AG04450 (cell line): Measurements from ENCODE around the gene ARHGAP24. TPM values are rescaled to one million over a fixed set of nuclear protein-coding genes. Genes with fewer than 3 reads are reported as not detected.

ENCODE experiments used
- CTCF ChIA-PET: fragments of 300-600, 350-600 bp; formaldehyde crosslinking; extraction: SDS; loops from one replicate; lab custom pipeline; 2022; ENCODE audit warnings: antibody characterized with exemption, inconsistent platforms; lab: Charles Lee
- POLR2A ChIA-PET: fragments of 350-600 bp; formaldehyde crosslinking; extraction: SDS; loops from one replicate; lab custom pipeline; 2021; ENCODE audit warnings: antibody characterized with exemption, inconsistent platforms; lab: Yijun Ruan, JAX
- DNase-seq: peaks from one replicate; pipeline ENCODE4 v3.0.0-alpha.2; 2011; ENCODE audit warnings: low read depth, low spot score
- H3K27ac ChIP-seq: one replicate; pipeline ENCODE4 v1.5.1; 2012; ENCODE audit warnings: low read depth, low read length, control low read depth
- H3K27me3 ChIP-seq: one replicate; pipeline ENCODE4 v1.6.0; 2012; ENCODE audit warnings: low read length; ENCODE audit not compliant: control insufficient read depth, insufficient read depth
- H3K4me3 ChIP-seq: 2 replicates; pipeline ENCODE4 v1.5.1; 2011; ENCODE audit warnings: mild to moderate bottlenecking, low read depth, low read length, control low read depth
- H3K9me3 ChIP-seq: 2 replicates; pipeline ENCODE4 v1.5.1; 2012; ENCODE audit warnings: low read length; ENCODE audit not compliant: control insufficient read depth, insufficient read depth
- polyA plus RNA-seq: library from polyadenylated mRNA; depleted of rRNA; stranded (reverse); fragments of >200 nt; gene quantifications from 2 replicates; pipeline ENCODE4 v1.2.3, GENCODE V29; 2011
- TF ChIP-seq, protein P1 (sequence below): IDR thresholded peaks from 2 replicates; pipeline ENCODE4 v1.5.1; 2011; ENCODE audit warnings: low read depth, low read length, control low read depth, inconsistent platforms

ARHGAP24 gene
- polyA plus RNA-seq, 1 experiment: 16.8 TPM

DNA sequence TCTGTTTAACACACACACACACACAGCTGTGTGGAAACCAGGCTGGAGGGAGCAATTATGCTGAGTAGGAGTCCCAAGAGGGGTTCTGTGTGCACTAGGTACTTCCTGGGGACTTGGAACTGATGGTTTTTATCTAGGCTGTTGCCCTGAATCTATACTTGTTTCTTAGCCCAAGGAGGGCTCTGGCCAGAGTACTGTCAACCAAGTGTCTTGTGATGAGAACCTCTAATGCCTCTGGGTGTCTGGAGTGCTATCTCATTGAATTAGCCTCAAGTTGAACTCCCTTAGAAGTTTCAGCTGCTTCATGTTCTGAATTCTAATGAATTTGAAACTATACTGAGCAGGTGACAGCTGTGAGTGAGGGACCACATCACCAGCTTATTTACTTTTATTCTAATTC, 16.6 kb downstream of the ARHGAP24 start:
- H3K27ac ChIP-seq: no peak overlapping the region
- no peak for DNase-seq
- H3K4me3 ChIP-seq: no peak overlapping the region
- CTCF ChIA-PET: no interaction called here
- H3K27me3 ChIP-seq: no peaks in the 10 kb centered on the region
- no peaks in the 10 kb centered on the region for H3K9me3 ChIP-seq
- TF ChIP-seq, protein P1, sequence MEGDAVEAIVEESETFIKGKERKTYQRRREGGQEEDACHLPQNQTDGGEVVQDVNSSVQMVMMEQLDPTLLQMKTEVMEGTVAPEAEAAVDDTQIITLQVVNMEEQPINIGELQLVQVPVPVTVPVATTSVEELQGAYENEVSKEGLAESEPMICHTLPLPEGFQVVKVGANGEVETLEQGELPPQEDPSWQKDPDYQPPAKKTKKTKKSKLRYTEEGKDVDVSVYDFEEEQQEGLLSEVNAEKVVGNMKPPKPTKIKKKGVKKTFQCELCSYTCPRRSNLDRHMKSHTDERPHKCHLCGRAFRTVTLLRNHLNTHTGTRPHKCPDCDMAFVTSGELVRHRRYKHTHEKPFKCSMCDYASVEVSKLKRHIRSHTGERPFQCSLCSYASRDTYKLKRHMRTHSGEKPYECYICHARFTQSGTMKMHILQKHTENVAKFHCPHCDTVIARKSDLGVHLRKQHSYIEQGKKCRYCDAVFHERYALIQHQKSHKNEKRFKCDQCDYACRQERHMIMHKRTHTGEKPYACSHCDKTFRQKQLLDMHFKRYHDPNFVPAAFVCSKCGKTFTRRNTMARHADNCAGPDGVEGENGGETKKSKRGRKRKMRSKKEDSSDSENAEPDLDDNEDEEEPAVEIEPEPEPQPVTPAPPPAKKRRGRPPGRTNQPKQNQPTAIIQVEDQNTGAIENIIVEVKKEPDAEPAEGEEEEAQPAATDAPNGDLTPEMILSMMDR: no peak
- POLR2A ChIA-PET: no interaction called here

DNA sequence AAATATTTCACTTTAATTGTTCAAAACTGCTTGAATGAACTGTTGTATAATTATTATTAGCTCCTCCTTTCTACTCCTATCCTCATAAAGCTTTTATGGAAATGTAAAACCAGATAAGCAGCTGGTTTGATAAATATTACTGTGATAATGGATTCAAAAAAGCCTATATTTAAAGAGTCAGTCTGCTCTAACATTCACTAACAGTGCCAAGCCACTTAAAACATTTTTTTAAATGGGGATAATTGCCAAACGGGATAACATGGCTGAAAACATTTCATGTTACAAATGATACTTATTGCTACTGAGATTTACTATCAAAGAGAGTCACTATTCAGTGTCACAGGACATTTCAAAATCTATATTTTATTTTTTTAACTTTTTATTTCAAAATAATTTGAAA, 17.4 kb downstream of the ARHGAP24 start:
- Histone ChIP-seq H3K4me3 (no peak overlapping the region), H3K27ac (no peak overlapping the region), H3K9me3 (no peaks in the 10 kb centered on the region), H3K27me3 (no peaks in the 10 kb centered on the region)
- TF ChIP-seq, protein P1: no peak
- POLR2A ChIA-PET: no interaction called here
- CTCF ChIA-PET: interaction anchor here (0.5 kb wide), 1 partner anchor 163 kb away, joined by 3 read pairs; no protein-coding TSS in a partner anchor
- DNase-seq: no peak

DNA sequence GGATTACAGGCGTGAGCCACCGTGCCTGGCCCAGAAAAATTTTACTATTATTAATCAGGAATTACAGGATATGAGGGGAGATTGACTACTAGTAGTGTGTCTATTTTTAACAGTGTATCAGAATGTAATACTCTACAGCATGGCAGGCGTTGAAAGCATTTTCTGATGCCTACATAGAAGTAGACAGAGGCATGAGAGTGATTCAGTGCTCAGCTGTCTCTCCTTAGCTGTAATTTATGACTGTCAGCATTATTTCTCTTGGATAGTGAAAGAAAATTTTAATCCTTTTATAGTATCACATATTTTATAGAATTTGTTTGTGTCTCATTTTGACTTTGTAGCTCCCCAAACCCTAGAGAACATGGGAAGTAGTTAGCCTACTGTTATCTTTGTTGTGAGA, 20.7 kb downstream of the ARHGAP24 start:
- Histone ChIP-seq H3K9me3 (no peaks in the 10 kb centered on the region), H3K4me3 (no peak overlapping the region), H3K27ac (no peak overlapping the region), H3K27me3 (no peaks in the 10 kb centered on the region)
- ChIA-PET POLR2A (no interaction called here), CTCF (no interaction called here)
- TF ChIP-seq, protein P1: no peak
- DNase-seq: no peak

DNA sequence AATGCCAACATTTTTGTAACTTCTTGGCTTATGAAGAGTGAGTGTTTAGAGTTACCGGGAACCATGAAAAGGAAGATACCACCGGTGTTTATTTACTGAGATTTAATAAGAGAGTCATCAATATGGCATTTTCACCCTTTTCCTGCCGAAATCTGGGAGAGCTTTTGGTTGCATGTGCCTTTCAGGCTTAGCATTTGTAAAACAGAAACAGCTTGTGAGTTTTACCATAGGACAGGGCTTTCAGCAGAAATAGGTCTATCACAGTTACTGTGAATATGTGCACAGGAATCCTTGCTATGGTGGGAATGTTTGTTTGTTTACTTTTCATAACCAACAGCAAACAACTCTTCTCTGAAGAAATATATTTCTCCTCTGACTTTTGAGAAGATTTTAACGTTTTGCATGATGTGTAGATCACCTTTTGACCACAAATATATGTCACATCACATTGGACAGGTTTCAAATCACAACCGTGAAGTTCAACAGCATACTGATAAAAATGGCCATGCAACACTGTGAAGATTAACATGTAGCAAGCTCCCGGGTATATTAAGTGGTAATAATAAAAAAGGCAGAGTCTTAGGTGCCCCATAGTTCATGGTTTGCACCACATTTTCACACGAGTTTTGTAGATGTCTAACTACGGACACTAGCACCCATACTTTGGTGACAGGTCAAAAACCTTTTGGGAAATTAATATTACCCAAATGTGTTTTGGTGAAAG, 21.3 kb downstream of the ARHGAP24 start:
- H3K27me3 ChIP-seq: no peaks in the 10 kb centered on the region
- DNase-seq: no peak
- POLR2A ChIA-PET: no interaction called here
- H3K4me3 ChIP-seq: no peak overlapping the region
- H3K9me3 ChIP-seq: no peaks in the 10 kb centered on the region
- H3K27ac ChIP-seq: no peak overlapping the region
- TF ChIP-seq, protein P1: no peak
- CTCF ChIA-PET: no interaction called here

DNA sequence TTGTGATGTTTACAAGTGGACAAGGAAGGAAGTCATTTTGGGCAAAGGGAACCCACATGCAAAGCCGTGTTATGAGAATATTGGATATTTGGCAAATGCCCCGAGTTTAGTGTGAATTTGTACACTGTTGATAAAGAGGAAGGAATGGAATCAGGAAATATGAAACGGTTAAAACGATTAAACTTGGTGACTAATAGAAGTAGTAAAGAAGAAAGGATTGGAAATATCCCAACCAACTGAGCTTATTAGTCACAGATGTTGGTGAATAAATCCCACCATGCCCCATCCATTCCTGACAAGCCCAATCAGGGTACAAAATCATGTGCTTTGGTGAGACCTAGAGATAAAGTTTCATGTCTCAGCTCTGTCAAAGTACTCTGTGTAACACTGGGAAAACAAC, 22.0 kb downstream of the ARHGAP24 start:
- ChIA-PET CTCF (no interaction called here), POLR2A (no interaction called here)
- Histone ChIP-seq H3K9me3 (no peaks in the 10 kb centered on the region), H3K4me3 (no peak overlapping the region), H3K27me3 (no peaks in the 10 kb centered on the region), H3K27ac (no peak overlapping the region)
- TF ChIP-seq, protein P1: no peak
- no peak for DNase-seq
